Left hindlimb (tissue), 1 donor: ENCODE data around the gene XRCC5.
A peak's percentile ranks its signal among the peaks of the same experiment; 100 is the strongest.

Experiments
- DNase-seq: peaks from one replicate; pipeline ENCODE4 v3.0.0-alpha.2; 2018

The XRCC5 gene

GRCh38 chr2:216086207-216086893, 22.8 kb upstream of the XRCC5 start:
- no peak for DNase-seq

- no peak for DNase-seq
Measured at GRCh38 chr2:216090369-216090786, 18.8 kb upstream of the XRCC5 start.

GRCh38 chr2:216092646-216093045, 16.5 kb upstream of the XRCC5 start:
- DNase-seq = no peak

GRCh38 chr2:216094701-216095100, 14.4 kb upstream of the XRCC5 start:
- DNase-seq = no peak

- DNase-seq = no peak
Measured at GRCh38 chr2:216098421-216099334, 10.5 kb upstream of the XRCC5 start.

- no peak for DNase-seq
Measured at GRCh38 chr2:216101109-216101508, 8.0 kb upstream of the XRCC5 start.

- no peak for DNase-seq
Measured at GRCh38 chr2:216103213-216103612, 5.9 kb upstream of the XRCC5 start.

GRCh38 chr2:216104691-216105090, 4.5 kb upstream of the XRCC5 start:
- DNase-seq = no peak

GRCh38 chr2:216107320-216107719, 1.8 kb upstream of the XRCC5 start:
- no peak for DNase-seq

- no peak for DNase-seq
Measured at GRCh38 chr2:216107760-216108159, 1.4 kb upstream of the XRCC5 start.

- DNase-seq = no peak
Measured at GRCh38 chr2:216108310-216108966, 710 bp upstream of the XRCC5 start.

GRCh38 chr2:216109962-216110614, 940 bp downstream of the XRCC5 start:
- no peak for DNase-seq

- DNase-seq = no peak
Measured at GRCh38 chr2:216110620-216111019, 1.5 kb downstream of the XRCC5 start.

- no peak for DNase-seq
Measured at GRCh38 chr2:216111122-216111521, 2.0 kb downstream of the XRCC5 start.

GRCh38 chr2:216112926-216113325, 3.8 kb downstream of the XRCC5 start:
- DNase-seq = no peak

GRCh38 chr2:216113572-216113971, 4.4 kb downstream of the XRCC5 start:
- DNase-seq = no peak

GRCh38 chr2:216114382-216114713, 5.2 kb downstream of the XRCC5 start:
- DNase-seq = no peak

- peak; percentile 98 for DNase-seq
Measured at GRCh38 chr2:216114714-216115531, 5.8 kb downstream of the XRCC5 start.

GRCh38 chr2:216116418-216116817, 7.3 kb downstream of the XRCC5 start:
- no peak for DNase-seq

GRCh38 chr2:216117561-216118340, 8.6 kb downstream of the XRCC5 start:
- DNase-seq = no peak

- DNase-seq = no peak
Measured at GRCh38 chr2:216118474-216118873, 9.3 kb downstream of the XRCC5 start.
